ENCODE data around the gene CAMP.
A peak's percentile ranks its signal among the peaks of the same experiment; 100 is the strongest.

CAMP gene

DNA sequence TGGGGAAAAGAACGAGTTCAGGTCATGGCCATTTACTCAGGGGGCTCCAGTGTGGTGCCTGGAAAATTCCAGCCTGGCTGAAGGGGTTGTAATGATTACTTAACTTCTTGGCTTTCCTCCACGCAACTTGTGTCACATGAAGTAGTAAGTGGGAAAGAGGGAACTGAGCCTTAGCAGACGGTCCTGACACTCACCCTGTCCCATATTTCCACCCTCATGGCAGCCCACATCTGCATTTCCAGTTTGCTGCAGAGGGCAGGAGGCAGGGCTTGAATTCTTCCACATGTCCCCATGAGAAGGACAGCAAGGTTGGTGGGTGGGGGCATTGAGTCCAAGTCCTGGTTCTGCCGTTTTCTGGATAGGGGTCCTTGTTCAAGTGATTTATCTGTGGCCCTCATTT is 7.8 kb upstream of the CAMP start:
- H3K4me2 ChIP-seq (ENCODE audit: low read length) = no peak overlapping the region
- H3K9ac ChIP-seq (ENCODE audit: low read depth, low read length) = no peak overlapping the region
- no peaks in the 10 kb centered on the region for H3K4me1 ChIP-seq (ENCODE audit: control insufficient read depth, insufficient read depth, low read length)
- no peaks in the 10 kb centered on the region for H3K36me3 ChIP-seq (ENCODE audit: insufficient read depth, low read length)
- no peak overlapping the region for H3K4me3 ChIP-seq (ENCODE audit: low read length)
- H3K9me3 ChIP-seq (replicated peaks; ENCODE audit: low read length) = no peaks in the 10 kb centered on the region
- peaks cover 45% of the 10 kb centered on the region for H3K27me3 ChIP-seq (ENCODE audit: control insufficient read depth, insufficient read depth, low read length)

GRCh38 chr3:48215876-48216275 is 7.4 kb upstream of the CAMP start:
- Histone ChIP-seq H3K9ac (ENCODE audit: low read depth, low read length) (no peak overlapping the region), H3K4me1 (ENCODE audit: control insufficient read depth, insufficient read depth, low read length) (no peaks in the 10 kb centered on the region), H3K27me3 (ENCODE audit: control insufficient read depth, insufficient read depth, low read length) (peaks cover 45% of the 10 kb centered on the region), H3K36me3 (ENCODE audit: insufficient read depth, low read length) (no peaks in the 10 kb centered on the region), H3K9me3 (replicated peaks; ENCODE audit: low read length) (no peaks in the 10 kb centered on the region), H3K4me3 (ENCODE audit: low read length) (no peak overlapping the region), H3K4me2 (ENCODE audit: low read length) (no peak overlapping the region)

GRCh38 chr3:48217449-48217848 is 5.8 kb upstream of the CAMP start:
- no peak overlapping the region for H3K4me3 ChIP-seq (ENCODE audit: low read length)
- no peaks in the 10 kb centered on the region for H3K4me1 ChIP-seq (ENCODE audit: control insufficient read depth, insufficient read depth, low read length)
- H3K27me3 ChIP-seq (ENCODE audit: control insufficient read depth, insufficient read depth, low read length) = peaks cover 58% of the 10 kb centered on the region
- no peaks in the 10 kb centered on the region for H3K9me3 ChIP-seq (replicated peaks; ENCODE audit: low read length)
- H3K9ac ChIP-seq (ENCODE audit: low read depth, low read length) = no peak overlapping the region
- no peak overlapping the region for H3K4me2 ChIP-seq (ENCODE audit: low read length)
- no peaks in the 10 kb centered on the region for H3K36me3 ChIP-seq (ENCODE audit: insufficient read depth, low read length)

DNA sequence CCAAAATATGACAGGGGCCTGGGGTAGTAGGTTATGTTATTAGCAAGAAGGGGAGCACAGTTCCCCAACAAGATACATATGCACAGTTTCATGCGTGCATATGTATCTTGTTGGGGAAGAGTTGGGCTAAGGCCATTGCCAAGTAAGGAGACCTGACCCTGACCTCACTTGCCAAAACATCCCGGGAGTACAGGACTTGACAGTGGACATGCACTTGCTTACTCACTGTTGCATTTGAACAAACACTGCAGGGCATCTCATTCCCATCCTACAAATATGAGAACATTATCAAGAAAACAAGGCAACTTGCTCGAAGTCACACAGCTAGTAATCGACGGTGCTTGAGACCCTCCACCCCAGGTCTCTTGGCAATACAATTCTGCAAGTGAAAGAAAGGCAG is 4.8 kb upstream of the CAMP start:
- no peak overlapping the region for H3K4me2 ChIP-seq (ENCODE audit: low read length)
- H3K27me3 ChIP-seq (ENCODE audit: control insufficient read depth, insufficient read depth, low read length) = peaks cover 66% of the 10 kb centered on the region
- no peak overlapping the region for H3K9ac ChIP-seq (ENCODE audit: low read depth, low read length)
- no peaks in the 10 kb centered on the region for H3K4me1 ChIP-seq (ENCODE audit: control insufficient read depth, insufficient read depth, low read length)
- H3K36me3 ChIP-seq (ENCODE audit: insufficient read depth, low read length) = no peaks in the 10 kb centered on the region
- H3K4me3 ChIP-seq (ENCODE audit: low read length) = no peak overlapping the region
- H3K9me3 ChIP-seq (replicated peaks; ENCODE audit: low read length) = no peaks in the 10 kb centered on the region

DNA sequence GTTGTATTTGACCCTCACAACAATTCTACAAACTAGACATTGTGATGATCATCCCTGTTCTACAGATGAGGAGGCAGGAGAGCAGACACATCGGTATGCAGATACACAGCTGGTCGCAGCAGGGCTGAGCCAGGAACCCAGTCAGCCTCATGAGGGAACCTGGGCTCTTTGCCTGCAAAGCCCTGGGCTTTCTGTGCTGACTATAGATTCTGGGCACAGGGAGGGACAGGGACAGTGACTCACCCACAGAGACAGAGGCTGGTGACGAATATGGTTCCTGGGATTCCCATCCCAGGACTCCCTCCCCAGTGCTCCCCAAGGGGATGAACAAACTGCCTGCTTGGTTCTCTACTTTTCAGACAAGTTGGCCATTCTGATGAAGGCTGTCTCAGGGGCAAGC is 3.8 kb upstream of the CAMP start:
- H3K9me3 ChIP-seq (replicated peaks; ENCODE audit: low read length) = no peaks in the 10 kb centered on the region
- peaks cover 76% of the 10 kb centered on the region for H3K27me3 ChIP-seq (ENCODE audit: control insufficient read depth, insufficient read depth, low read length)
- H3K9ac ChIP-seq (ENCODE audit: low read depth, low read length) = no peak overlapping the region
- H3K4me2 ChIP-seq (ENCODE audit: low read length) = no peak overlapping the region
- H3K36me3 ChIP-seq (ENCODE audit: insufficient read depth, low read length) = no peaks in the 10 kb centered on the region
- no peaks in the 10 kb centered on the region for H3K4me1 ChIP-seq (ENCODE audit: control insufficient read depth, insufficient read depth, low read length)
- no peak overlapping the region for H3K4me3 ChIP-seq (ENCODE audit: low read length)

- no peak overlapping the region for H3K4me2 ChIP-seq (ENCODE audit: low read length)
- no peaks in the 10 kb centered on the region for H3K4me1 ChIP-seq (ENCODE audit: control insufficient read depth, insufficient read depth, low read length)
- peaks cover 77% of the 10 kb centered on the region for H3K27me3 ChIP-seq (ENCODE audit: control insufficient read depth, insufficient read depth, low read length)
- no peak overlapping the region for H3K4me3 ChIP-seq (ENCODE audit: low read length)
- no peaks in the 10 kb centered on the region for H3K9me3 ChIP-seq (replicated peaks; ENCODE audit: low read length)
- no peak overlapping the region for H3K9ac ChIP-seq (ENCODE audit: low read depth, low read length)
- no peaks in the 10 kb centered on the region for H3K36me3 ChIP-seq (ENCODE audit: insufficient read depth, low read length)
These were observed 2.5 kb upstream of the CAMP start for GRCh38 chr3:48220746-48221145.

DNA sequence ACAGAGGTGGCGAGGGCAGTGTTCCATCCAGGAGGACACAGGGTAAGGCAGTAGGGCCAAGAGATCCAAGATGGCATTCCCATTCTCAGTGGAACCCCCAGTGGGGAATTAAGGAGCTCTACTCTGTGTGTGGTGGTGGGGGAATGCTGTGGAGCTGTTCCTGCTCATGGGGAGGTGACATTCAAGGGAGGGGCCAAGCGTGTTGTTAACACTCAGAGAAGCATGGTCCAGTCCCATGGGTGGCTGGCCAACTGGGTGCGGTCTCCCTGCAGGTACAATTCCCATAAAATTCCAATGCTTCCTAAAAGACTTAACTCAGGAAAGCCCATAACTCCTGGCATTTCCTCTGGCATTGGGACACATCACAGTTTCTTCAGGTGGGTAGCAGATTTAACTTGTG is 2.3 kb downstream of the CAMP start:
- no peaks in the 10 kb centered on the region for H3K4me1 ChIP-seq (ENCODE audit: control insufficient read depth, insufficient read depth, low read length)
- no peak overlapping the region for H3K4me2 ChIP-seq (ENCODE audit: low read length)
- H3K9ac ChIP-seq (ENCODE audit: low read depth, low read length) = no peak overlapping the region
- H3K9me3 ChIP-seq (replicated peaks; ENCODE audit: low read length) = no peaks in the 10 kb centered on the region
- peaks cover 60% of the 10 kb centered on the region for H3K27me3 ChIP-seq (ENCODE audit: control insufficient read depth, insufficient read depth, low read length)
- no peak overlapping the region for H3K4me3 ChIP-seq (ENCODE audit: low read length)
- H3K36me3 ChIP-seq (ENCODE audit: insufficient read depth, low read length) = no peaks in the 10 kb centered on the region

GRCh38 chr3:48226939-48227338 is 3.6 kb downstream of the CAMP start:
- Histone ChIP-seq H3K4me1 (ENCODE audit: control insufficient read depth, insufficient read depth, low read length) (no peaks in the 10 kb centered on the region), H3K9ac (ENCODE audit: low read depth, low read length) (no peak overlapping the region), H3K36me3 (ENCODE audit: insufficient read depth, low read length) (no peaks in the 10 kb centered on the region), H3K4me3 (ENCODE audit: low read length) (no peak overlapping the region), H3K4me2 (ENCODE audit: low read length) (no peak overlapping the region), H3K9me3 (replicated peaks; ENCODE audit: low read length) (no peaks in the 10 kb centered on the region), H3K27me3 (ENCODE audit: control insufficient read depth, insufficient read depth, low read length) (peaks cover 53% of the 10 kb centered on the region)

GRCh38 chr3:48232232-48232631 is 8.9 kb downstream of the CAMP start:
- Histone ChIP-seq H3K4me2 (ENCODE audit: low read length) (no peak overlapping the region), H3K9ac (ENCODE audit: low read depth, low read length) (no peak overlapping the region), H3K4me3 (ENCODE audit: low read length) (no peak overlapping the region), H3K27me3 (ENCODE audit: control insufficient read depth, insufficient read depth, low read length) (peaks cover 7% of the 10 kb centered on the region), H3K9me3 (replicated peaks; ENCODE audit: low read length) (no peaks in the 10 kb centered on the region), H3K4me1 (ENCODE audit: control insufficient read depth, insufficient read depth, low read length) (peaks cover 3% of the 10 kb centered on the region), H3K36me3 (ENCODE audit: insufficient read depth, low read length) (no peaks in the 10 kb centered on the region)

GRCh38 chr3:48232734-48233133 is 9.4 kb downstream of the CAMP start:
- Histone ChIP-seq H3K4me1 (ENCODE audit: control insufficient read depth, insufficient read depth, low read length) (peaks cover 3% of the 10 kb centered on the region), H3K9me3 (replicated peaks; ENCODE audit: low read length) (no peaks in the 10 kb centered on the region), H3K36me3 (ENCODE audit: insufficient read depth, low read length) (no peaks in the 10 kb centered on the region), H3K4me2 (ENCODE audit: low read length) (peak overlapping the region; percentile 75), H3K9ac (ENCODE audit: low read depth, low read length) (no peak overlapping the region), H3K4me3 (ENCODE audit: low read length) (peak overlapping the region; percentile 33), H3K27me3 (ENCODE audit: control insufficient read depth, insufficient read depth, low read length) (peaks cover 4% of the 10 kb centered on the region)

GRCh38 chr3:48233542-48233941 is 10.2 kb downstream of the CAMP start:
- Histone ChIP-seq H3K4me3 (ENCODE audit: low read length) (no peak overlapping the region), H3K9ac (ENCODE audit: low read depth, low read length) (no peak overlapping the region), H3K4me1 (ENCODE audit: control insufficient read depth, insufficient read depth, low read length) (peaks cover 3% of the 10 kb centered on the region)

GRCh38 chr3:48236531-48236930 is 13.2 kb downstream of the CAMP start:
- no peaks in the 10 kb centered on the region for H3K36me3 ChIP-seq (ENCODE audit: insufficient read depth, low read length)
- H3K4me2 ChIP-seq (ENCODE audit: low read length) = no peak overlapping the region
- no peaks in the 10 kb centered on the region for H3K27me3 ChIP-seq (ENCODE audit: control insufficient read depth, insufficient read depth, low read length)
- peaks cover 3% of the 10 kb centered on the region for H3K4me1 ChIP-seq (ENCODE audit: control insufficient read depth, insufficient read depth, low read length)
- no peak overlapping the region for H3K9ac ChIP-seq (ENCODE audit: low read depth, low read length)
- no peak overlapping the region for H3K4me3 ChIP-seq (ENCODE audit: low read length)
- H3K9me3 ChIP-seq (replicated peaks; ENCODE audit: low read length) = no peaks in the 10 kb centered on the region

More at GRCh38 chr3:48233542-48233941, 10.2 kb downstream of the CAMP start:
- Histone ChIP-seq H3K27me3 (ENCODE audit: control insufficient read depth, insufficient read depth, low read length) (no peaks in the 10 kb centered on the region), H3K9me3 (replicated peaks; ENCODE audit: low read length) (no peaks in the 10 kb centered on the region), H3K36me3 (ENCODE audit: insufficient read depth, low read length) (no peaks in the 10 kb centered on the region), H3K4me2 (ENCODE audit: low read length) (no peak overlapping the region)

Data from skeletal muscle satellite cell (primary cell).